Mesenteric fat pad (tissue), 1 donor: ENCODE measurements around the gene GJA1. TPM values are rescaled to one million over a fixed set of nuclear protein-coding genes. Genes with fewer than 3 reads are reported as not detected.
"Not testable (repeated sequence)": the region's sequence is repeated elsewhere in the genome, so short reads cannot be mapped to it uniquely, and the experiment has no call there.

Source experiments
- DNase-seq: peaks from one replicate; pipeline ENCODE4 v3.0.0-alpha.2; 2020; ENCODE audit warnings: low spot score
- long read RNA-seq: library from polyadenylated mRNA; unstranded; transcript quantifications from one replicate; pipeline ENCODE4 v2.0.0, GENCODE V29; 2020
- total RNA-seq: library from RNA; stranded (reverse); fragmentation: NEBNext Ultra II Directional; extraction: Animal tissue kit (Norgen Biotek cat#: 25700); gene quantifications from one replicate; pipeline ENCODE4 v1.2.1, GENCODE V29; 2021
- donor health status: DM: yes; HTN: yes; CAD: no.

GJA1 gene
- 107 TPM for total RNA-seq
- long read RNA-seq, partial matches to known transcripts = 0 of 5 reads
- long read RNA-seq, other reads (novel, unspliced or antisense) = 3 of 5 reads

DNA sequence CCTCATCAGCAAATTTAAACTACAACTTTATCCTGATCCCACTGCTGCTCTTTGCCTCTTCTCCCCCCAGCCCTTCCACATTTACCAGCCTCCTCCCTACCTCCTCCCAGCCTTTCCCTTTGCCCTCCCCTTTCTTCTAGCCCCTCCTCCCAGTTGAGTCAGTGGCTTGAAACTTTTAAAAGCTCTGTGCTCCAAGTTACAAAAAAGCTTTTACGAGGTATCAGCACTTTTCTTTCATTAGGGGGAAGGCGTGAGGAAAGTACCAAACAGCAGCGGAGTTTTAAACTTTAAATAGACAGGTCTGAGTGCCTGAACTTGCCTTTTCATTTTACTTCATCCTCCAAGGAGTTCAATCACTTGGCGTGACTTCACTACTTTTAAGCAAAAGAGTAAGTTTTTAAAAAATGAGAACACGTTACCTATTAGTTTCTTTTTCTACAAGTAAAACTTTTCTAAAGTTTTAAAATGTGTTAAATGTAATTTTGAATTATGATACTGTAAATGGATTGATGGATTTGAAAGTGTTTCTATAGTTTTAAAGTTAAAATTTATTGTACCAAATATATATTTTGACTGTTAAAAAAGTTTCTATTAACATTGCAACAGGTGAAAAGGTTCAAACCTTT lies at the start of gene GJA1:
TSS of gene GJA1 (plus strand) at position 203 of the 626 bp plus-strand sequence. CDS start 11,202 bp downstream, outside the sequence.
- no peak for DNase-seq

- not testable (repeated sequence) for DNase-seq
Observed at GRCh38 chr6:121386551-121386950, 48.9 kb upstream of the GJA1 start.

GRCh38 chr6:121389419-121389818 lies 46.0 kb upstream of the GJA1 start:
- no peak for DNase-seq

- DNase-seq = no peak
Observed at GRCh38 chr6:121393731-121394505, 41.5 kb upstream of the GJA1 start.

- DNase-seq = no peak
Observed at GRCh38 chr6:121395736-121396135, 39.7 kb upstream of the GJA1 start.

- not testable (repeated sequence) for DNase-seq
Observed at GRCh38 chr6:121397188-121397587, 38.3 kb upstream of the GJA1 start.

DNA sequence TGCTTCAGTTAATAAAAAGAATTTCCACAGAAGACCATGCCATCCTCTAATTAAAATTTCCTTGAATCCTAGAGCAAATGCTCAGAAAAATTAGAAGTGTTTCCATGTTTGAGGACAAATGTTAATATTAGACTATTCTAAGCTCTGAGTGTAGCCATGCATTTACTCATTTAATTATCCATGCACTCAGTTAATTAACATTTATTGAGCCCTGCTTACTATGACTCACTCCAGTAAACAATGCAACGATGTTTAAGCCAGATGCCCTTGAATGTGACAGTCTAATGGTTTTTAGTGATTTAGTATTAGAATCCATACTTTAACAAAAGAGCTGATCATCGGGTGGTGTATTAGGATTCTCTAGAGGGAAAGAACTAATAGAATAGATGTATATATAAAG lies 37.3 kb upstream of the GJA1 start:
- DNase-seq = no peak

GRCh38 chr6:121399966-121400365 lies 35.5 kb upstream of the GJA1 start:
- DNase-seq = no peak

GRCh38 chr6:121403964-121404363 lies 31.5 kb upstream of the GJA1 start:
- DNase-seq = no peak

DNA sequence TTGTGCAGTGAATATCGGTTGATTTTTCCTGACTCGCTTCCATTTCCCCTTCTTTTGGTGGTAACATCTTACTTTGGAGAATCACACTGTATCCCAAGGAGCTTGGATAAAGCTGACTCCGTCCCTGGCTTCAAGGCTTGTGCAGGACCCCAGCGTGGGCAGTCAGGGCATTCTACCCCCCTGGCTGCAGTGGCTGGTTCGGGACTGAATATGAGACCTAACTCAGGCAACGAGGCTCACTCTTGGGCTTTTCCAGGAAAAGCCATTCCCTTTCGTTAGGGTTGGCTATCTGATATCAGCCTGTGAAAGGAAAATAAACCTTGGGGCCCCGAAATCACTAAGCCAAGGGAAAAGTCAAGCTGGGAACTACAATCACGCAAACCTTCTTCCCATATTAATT lies 30.1 kb upstream of the GJA1 start:
- DNase-seq = no peak

DNA sequence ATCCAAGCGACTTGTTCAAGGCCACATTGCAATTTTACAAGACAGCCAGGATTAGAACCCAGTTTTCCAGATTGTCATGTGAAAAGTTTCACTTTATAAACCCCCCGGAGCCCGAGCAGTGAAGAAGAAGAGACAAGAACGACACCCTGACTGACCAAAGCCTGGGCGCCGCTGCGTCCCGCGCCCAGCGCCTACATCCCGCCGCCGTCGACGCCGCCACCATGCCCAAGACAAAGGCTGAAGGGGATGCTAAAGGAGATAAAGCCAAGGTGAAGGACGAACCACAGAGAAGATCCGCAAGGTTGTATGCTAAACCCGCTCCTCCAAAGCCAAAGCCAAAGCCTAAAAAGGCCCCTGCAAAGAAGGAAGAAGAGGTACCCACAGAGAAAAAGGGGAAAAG lies 27.1 kb upstream of the GJA1 start:
- DNase-seq = no peak

DNA sequence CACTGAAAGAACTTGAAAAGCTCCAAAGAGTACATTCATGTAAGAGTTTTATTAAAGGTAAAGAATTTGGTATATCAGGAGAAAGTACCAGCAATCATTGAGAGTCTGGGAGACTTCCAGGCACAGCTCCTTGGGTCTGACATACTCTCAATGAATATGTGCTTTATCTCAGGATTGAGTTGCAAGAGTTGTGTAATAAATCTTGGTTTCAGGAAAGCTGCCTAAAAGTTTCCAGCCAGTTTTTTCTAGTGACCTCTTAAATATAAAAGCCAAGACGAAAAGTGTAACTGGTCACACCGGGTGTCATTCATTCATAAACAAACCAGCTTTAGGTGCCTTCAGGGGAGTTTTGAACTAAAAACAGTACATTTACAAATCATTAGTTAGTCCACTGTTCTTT lies 21.6 kb upstream of the GJA1 start:
- no peak for DNase-seq

GRCh38 chr6:121418346-121418745 lies 17.1 kb upstream of the GJA1 start:
- DNase-seq = no peak

DNA sequence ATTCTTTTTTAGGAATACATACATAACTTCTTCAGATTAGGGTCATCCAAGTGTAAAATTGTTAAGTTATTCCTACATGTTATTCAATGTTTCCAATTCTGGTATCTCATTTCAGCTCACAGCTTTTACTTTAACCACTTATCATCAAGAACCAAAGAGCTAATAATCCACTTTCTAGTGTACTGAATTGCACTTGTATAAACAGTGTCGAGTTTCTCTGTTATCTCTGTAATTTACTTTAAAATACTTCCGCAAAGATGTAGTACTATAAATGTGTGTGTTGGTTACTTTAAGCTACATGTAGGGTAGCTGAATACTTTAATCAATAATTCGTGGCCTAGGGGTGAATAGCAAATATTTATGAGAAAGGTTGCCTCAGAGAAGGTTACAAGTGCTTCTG lies 8.8 kb upstream of the GJA1 start:
- DNase-seq = no peak

GRCh38 chr6:121428872-121429756 lies 6.3 kb upstream of the GJA1 start:
- DNase-seq = no peak

DNA sequence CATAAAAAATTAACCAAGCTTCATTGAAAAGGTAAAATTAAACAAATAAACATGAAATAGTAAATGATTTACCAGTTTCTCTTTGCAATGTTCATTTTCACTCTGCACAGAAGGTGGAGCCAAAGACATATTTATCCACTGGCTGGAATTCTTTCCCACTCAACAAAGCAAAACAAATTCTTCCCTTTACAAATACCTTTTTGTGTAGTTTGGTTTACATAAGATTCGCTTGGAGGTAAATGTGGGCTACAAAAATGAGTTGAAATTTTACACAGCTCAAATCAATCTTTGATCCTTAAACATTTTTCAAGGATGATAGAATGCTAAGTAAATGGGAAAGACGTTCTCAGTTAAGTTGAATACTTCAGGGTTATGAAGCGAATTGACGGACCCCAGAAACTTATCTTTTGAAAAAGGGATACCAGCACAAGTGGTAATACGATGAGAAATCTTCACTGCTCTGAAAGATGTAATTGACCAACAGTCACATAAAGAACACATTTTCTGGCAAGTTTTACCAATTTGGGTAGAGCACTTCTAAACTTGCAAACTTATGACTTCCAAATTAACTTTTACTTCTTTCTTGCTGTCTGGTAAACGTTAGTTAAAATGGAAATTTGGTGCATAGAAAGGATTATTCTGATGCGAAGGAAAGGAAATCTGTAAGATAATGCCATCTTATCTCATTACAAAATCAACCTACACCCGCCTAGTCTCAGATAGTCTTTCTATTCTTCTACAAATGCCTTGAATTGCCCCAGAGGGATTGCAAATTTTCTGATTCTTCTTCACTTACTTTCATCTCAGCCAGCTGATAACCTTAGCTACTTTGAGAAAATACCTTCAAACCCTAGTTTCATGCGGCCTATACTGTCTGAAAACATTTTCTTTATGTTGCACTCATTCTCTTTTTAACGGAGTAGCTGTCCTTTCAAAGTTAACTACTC lies 4.7 kb upstream of the GJA1 start:
- DNase-seq = no peak

GRCh38 chr6:121431776-121432175 lies 3.7 kb upstream of the GJA1 start:
- not testable (repeated sequence) for DNase-seq

DNA sequence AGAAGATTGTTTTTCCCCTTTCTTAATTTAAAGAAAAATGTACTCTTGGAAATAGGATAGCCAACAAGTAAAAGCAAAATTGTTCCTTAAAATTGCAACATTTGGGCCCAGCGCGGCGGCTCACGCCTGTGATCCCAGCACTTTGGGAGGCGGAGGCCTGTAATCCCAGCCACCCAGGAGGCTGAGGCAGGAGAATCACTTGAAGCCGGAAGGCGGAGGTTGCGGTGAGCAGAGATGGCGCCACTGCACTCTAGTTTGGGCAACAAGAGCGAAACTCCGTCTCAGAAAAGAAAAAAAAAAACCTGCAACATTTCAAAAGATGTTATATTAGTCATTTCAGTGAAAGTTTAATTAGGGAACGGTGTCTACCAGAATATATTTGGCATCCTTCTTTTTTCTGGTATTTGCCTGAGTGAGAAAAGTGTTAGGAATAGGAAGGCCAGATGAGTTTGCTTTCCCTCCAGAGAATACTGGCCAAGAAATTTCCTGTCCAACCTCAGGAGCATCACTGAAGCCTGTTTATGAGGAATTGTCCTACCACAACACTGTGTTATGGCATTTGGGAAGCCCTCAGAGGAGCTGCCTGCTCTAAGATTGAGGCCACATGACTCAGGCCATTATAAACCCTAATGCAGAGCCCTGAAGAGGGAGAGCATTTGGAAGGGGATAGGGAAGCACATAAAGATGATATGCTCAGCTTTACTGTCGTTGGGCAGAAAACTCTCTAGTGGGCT lies 1.2 kb upstream of the GJA1 start:
- no peak for DNase-seq

DNA sequence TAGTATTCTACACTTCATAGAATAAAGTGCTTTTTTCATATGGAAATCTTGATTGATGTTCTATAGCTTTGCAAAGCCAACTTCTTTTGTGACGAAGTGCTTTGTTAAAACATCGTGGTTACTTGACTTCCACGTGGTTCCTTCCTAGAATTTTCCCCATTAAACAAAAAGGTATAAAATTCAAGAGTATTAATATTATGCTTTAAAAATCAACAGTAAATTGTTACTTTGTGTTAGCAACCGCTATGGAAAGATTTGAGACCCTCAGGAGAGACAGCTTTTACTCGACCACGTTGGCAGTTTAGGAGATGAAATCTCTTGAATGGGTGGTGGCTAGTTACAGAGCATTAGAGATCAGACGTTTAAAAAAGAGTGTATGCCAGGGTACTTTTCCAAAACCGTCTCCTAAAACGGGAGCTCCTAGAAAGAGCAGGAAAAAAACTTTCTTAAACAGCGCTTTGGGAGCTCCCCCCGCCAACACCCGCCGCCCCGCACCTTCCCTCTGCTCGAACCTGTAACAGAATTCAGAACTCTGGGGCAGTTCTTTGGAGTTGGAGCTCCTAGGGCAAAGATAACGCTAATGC lies 920 bp downstream of the GJA1 start:
- no peak for DNase-seq
